Stomach smooth muscle (tissue), 2 donors: ENCODE data around the gene OGDHL.

ENCODE experiments used
- H3K27ac ChIP-seq: one replicate; pipeline ENCODE4 v1.7.0; 2013; ENCODE audit warnings: mild to moderate bottlenecking, low read length, inconsistent platforms
- H3K27me3 ChIP-seq, 2 donors: one replicate each; pipeline ENCODE4 v1.7.0; 2013; ENCODE audit warnings: low read length in 2 of 2; ENCODE audit not compliant: insufficient read depth in 2 of 2, control insufficient read depth in 1 of 2
- H3K36me3 ChIP-seq, 2 donors: one replicate each; pipeline ENCODE4 v1.7.0; 2013; ENCODE audit warnings: low read length in 2 of 2; ENCODE audit not compliant: control insufficient read depth in 2 of 2, insufficient read depth in 2 of 2
- H3K4me1 ChIP-seq: one replicate; pipeline ENCODE4 v1.7.0; 2013; ENCODE audit warnings: low read length; ENCODE audit not compliant: control insufficient read depth, insufficient read depth
- H3K4me3 ChIP-seq, 2 donors: one replicate each; pipeline ENCODE4 v1.7.0; 2013; ENCODE audit warnings: low read length in 2 of 2
- H3K9ac ChIP-seq, 2 donors: one replicate each; pipeline ENCODE4 v1.7.0; 2013; ENCODE audit warnings: low read length in 2 of 2, mild to moderate bottlenecking in 1 of 2
- H3K9me3 ChIP-seq, 2 donors: one replicate each; pipeline ENCODE4 v1.7.0; 2013; ENCODE audit warnings: low read length in 2 of 2; ENCODE audit not compliant: control insufficient read depth in 2 of 2
- donor health status: healthy.
- donor health status: Pancreatic carcinoma.

OGDHL gene

DNA sequence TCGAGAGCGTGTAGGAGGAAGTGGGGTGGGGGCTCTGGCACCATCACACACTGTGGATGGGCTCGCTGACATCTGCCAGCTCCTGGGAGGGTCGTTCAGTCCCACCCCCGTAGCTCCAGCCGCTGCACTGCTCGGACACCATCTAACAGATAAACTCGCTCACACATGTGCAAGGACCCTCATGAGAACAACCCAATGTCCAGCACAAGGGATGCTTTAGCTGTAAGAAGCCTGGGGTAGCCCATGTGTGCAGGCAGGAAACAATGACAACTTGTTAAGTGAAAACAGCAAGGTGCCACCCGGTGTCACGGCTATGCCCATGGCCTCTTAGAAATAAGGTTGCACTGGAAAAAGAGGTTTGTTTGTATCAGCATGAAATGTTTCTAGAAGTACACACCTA lies 14.1 kb downstream of the OGDHL start:
- Histone ChIP-seq H3K9me3 (no peaks in the 10 kb centered on the region), H3K27ac (no peak overlapping the region), H3K36me3 (no peaks in the 10 kb centered on the region), H3K4me1 (no peaks in the 10 kb centered on the region), H3K27me3 (no peaks in the 10 kb centered on the region), H3K9ac (no peak overlapping the region), H3K4me3 (no peak overlapping the region)

DNA sequence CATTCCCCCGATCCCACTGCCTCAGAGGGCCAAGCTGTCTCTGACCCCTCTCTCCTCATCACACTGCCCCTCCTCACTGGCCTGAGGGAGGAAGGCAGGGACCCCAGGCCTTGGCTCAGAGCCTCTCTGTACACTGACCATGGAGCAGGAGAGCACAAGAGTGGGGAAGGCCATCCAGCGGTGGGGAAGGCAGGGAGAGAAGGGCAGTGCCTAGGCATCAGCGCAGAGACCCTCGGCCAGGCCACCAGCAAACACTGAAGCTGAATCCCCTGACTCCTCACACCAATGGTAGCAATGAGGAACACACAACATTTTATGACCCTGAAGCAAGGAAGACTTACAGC lies 14.8 kb downstream of the OGDHL start:
- H3K9me3 ChIP-seq, result no peaks in the 10 kb centered on the region
- no peak overlapping the region for H3K4me3 ChIP-seq
- H3K36me3 ChIP-seq, result no peaks in the 10 kb centered on the region
- H3K4me1 ChIP-seq, result no peaks in the 10 kb centered on the region
- no peak overlapping the region for H3K9ac ChIP-seq
- H3K27me3 ChIP-seq, result no peaks in the 10 kb centered on the region
- H3K27ac ChIP-seq, result no peak overlapping the region

GRCh38 chr10:49746626-49747302 lies 15.4 kb downstream of the OGDHL start:
- H3K27ac ChIP-seq, result no peak overlapping the region
- H3K9me3 ChIP-seq, result no peaks in the 10 kb centered on the region
- H3K27me3 ChIP-seq, result no peaks in the 10 kb centered on the region
- H3K4me3 ChIP-seq, result no peak overlapping the region
- no peaks in the 10 kb centered on the region for H3K36me3 ChIP-seq
- H3K4me1 ChIP-seq, result no peaks in the 10 kb centered on the region
- H3K9ac ChIP-seq, result no peak overlapping the region

DNA sequence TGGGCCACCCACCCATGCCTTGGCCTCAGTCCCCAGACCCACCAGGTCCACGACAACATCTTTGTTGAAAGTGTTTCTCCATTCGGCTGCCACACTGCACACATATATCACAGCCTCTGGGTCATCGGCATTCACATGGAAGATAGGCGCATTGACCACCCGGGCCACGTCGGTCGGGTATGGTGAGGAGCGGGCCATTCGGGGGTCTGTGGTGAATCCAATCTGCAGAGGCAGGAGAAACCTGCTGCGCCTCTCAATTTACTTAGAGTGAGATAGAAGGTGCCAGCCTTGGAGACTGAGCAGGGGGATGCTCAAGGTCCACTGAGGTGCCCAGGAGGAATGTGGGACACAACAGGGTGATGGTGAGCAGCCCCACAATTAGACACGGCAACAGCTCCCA lies 16.4 kb downstream of the OGDHL start:
- Histone ChIP-seq H3K36me3 (no peaks in the 10 kb centered on the region), H3K4me1 (no peaks in the 10 kb centered on the region), H3K27me3 (no peaks in the 10 kb centered on the region)

DNA sequence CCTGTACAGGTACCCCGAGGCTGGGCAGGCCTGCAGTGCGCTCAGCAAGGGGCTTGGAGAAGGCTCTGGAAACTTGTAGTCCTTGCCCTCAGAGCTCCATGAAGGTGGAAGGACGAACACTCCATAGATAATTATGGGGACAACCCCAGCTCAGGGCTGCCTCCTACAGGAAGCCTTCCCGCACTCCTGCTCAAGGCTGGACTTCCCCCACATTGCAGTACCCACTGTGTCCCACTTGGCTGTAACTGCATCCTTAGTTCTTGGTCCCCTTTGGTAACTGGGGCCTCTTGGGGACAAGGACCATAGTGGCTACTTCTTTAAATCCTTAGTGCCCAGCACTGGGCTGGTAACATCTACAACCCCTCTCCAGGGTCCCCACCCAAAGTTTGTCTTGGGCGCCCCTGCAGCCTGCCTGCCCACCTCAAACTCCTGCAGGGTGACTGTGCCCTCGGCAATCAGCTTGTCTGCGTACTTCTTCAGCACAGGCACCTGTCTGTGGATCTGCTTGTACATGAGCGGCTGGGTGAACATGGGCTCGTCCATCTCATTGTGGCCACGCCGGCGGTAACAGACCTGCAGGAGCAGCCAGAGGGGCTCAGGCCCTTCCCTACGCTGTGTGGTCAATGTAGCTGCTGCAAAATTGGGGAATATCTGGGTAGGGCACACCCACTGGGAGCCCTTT lies 17.1 kb downstream of the OGDHL start:
- Histone ChIP-seq H3K4me1 (no peaks in the 10 kb centered on the region), H3K36me3 (no peaks in the 10 kb centered on the region), H3K27me3 (no peaks in the 10 kb centered on the region), H3K27ac (no peak overlapping the region), H3K4me3 (no peak overlapping the region), H3K9ac (no peak overlapping the region), H3K9me3 (no peaks in the 10 kb centered on the region)

More for the DNA sequence above, 16.4 kb downstream of the OGDHL start:
- no peak overlapping the region for H3K9ac ChIP-seq
- H3K4me3 ChIP-seq, result no peak overlapping the region
- no peaks in the 10 kb centered on the region for H3K9me3 ChIP-seq
- no peak overlapping the region for H3K27ac ChIP-seq

DNA sequence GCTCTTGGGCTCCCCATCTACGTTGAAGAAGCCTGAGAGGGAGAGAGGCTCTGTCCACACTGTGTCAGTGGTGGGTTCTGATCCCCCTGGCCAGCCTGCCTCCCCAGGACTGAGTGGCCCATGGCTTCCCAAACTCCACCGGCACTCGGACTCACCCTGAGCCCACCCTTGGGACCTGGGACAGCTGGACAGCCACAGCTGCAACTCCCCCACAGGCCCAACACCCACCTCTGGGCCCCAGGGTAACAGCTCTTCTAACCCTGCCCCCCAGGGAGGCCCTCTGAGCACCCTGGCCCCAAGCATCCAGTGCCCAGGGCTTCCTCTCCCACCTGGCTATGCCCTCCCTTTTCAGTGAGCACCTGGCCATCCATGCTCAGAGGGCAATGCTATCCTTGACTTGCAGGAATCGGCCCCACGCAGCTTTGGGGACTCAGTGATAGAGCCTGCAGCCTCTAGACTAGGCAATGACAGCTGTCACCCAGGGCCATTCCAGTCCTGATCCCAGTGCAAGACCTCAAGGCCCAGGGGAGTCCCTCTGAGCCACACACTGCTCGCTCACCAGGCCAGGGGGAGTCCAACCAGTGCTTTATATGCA lies 17.9 kb downstream of the OGDHL start:
- H3K9me3 ChIP-seq, result no peaks in the 10 kb centered on the region
- no peak overlapping the region for H3K4me3 ChIP-seq
- H3K4me1 ChIP-seq, result no peaks in the 10 kb centered on the region
- H3K27ac ChIP-seq, result no peak overlapping the region
- no peaks in the 10 kb centered on the region for H3K36me3 ChIP-seq
- H3K27me3 ChIP-seq, result no peaks in the 10 kb centered on the region
- H3K9ac ChIP-seq, result no peak overlapping the region

- Histone ChIP-seq H3K9ac (no peak overlapping the region), H3K36me3 (no peaks in the 10 kb centered on the region), H3K4me3 (no peak overlapping the region), H3K9me3 (no peaks in the 10 kb centered on the region), H3K27me3 (no peaks in the 10 kb centered on the region), H3K4me1 (no peaks in the 10 kb centered on the region), H3K27ac (no peak overlapping the region)
Observed at GRCh38 chr10:49743464-49744075, 18.6 kb downstream of the OGDHL start.

- Histone ChIP-seq H3K36me3 (no peaks in the 10 kb centered on the region), H3K4me1 (no peaks in the 10 kb centered on the region), H3K27me3 (no peaks in the 10 kb centered on the region), H3K9ac (no peak overlapping the region), H3K27ac (no peak overlapping the region), H3K9me3 (no peaks in the 10 kb centered on the region), H3K4me3 (no peak overlapping the region)
Observed at GRCh38 chr10:49742683-49743463, 19.2 kb downstream of the OGDHL start.

GRCh38 chr10:49741108-49741995 lies 20.8 kb downstream of the OGDHL start:
- no peak overlapping the region for H3K4me3 ChIP-seq
- H3K27me3 ChIP-seq, result no peaks in the 10 kb centered on the region
- no peak overlapping the region for H3K27ac ChIP-seq
- no peaks in the 10 kb centered on the region for H3K9me3 ChIP-seq
- H3K36me3 ChIP-seq, result no peaks in the 10 kb centered on the region
- no peaks in the 10 kb centered on the region for H3K4me1 ChIP-seq
- H3K9ac ChIP-seq, result no peak overlapping the region
